HCT116 (cell line): ENCODE measurements around the gene SUN2. TPM values are rescaled to one million over a fixed set of nuclear protein-coding genes. Genes with fewer than 3 reads are reported as not detected.

Source experiments
- ATAC-seq: fragments of 200-7000 bp; cut with Tn5 transposase; 2 replicates; pipeline ENCODE4 v1.9.1; 2020; ENCODE audit warnings: mild to moderate bottlenecking, moderate library complexity
- BruUV-seq: library from RNA; stranded (reverse); fragments of 400-500 nt; replicated peaks from 2 replicates; lab custom pipeline; 2021; lab: Mats Ljungman, UMichigan
- CTCF ChIA-PET: fragments of 300-600 bp; sonication (Branson Sonifier 250); formaldehyde crosslinking; loops from one replicate; lab custom pipeline; 2021; ENCODE audit warnings: antibody characterized with exemption; lab: Charles Lee
- POLR2A ChIA-PET: fragments of 300-600, 350-600 bp; sonication (Branson Sonifier 250); formaldehyde crosslinking; loops from one replicate; lab custom pipeline; 2021; ENCODE audit warnings: antibody characterized with exemption; lab: Charles Lee
- RAD21 ChIA-PET, 2 experiments: fragments of 300-600 bp; sonication (Branson Sonifier 250); formaldehyde crosslinking; loops; one replicate each; lab custom pipeline; 2023; ENCODE audit warnings: low total read pairs in 2 of 2; ENCODE audit not compliant: uncharacterized antibody in 2 of 2, unreplicated experiment in 2 of 2, low non-redundant PET in 1 of 2; lab: Charles Lee
- DNase-seq: peaks from one replicate; pipeline ENCODE4 v3.0.0-alpha.2; 2010; ENCODE audit warnings: low read depth, low spot score
- H2AFZ ChIP-seq: fragments of 200-600 bp; shearing (Covaris generic), sonication (generic); 2 replicates; pipeline ENCODE4 v1.6.1; 2017; ENCODE audit warnings: low read depth, mixed run types, mixed read lengths, antibody characterized with exemption, low read length; ENCODE audit not compliant: poor library complexity, severe bottlenecking
- H3K27ac ChIP-seq: 2 replicates; pipeline ENCODE4 v1.5.1; 2012; ENCODE audit warnings: low read depth, low read length
- H3K27me3 ChIP-seq: fragments of 200-600 bp; sonication (generic); 2 replicates; pipeline ENCODE4 v1.6.1; 2016; ENCODE audit warnings: mixed run types, low read length, mixed read lengths; ENCODE audit not compliant: insufficient read depth
- H3K36me3 ChIP-seq, 2 experiments: fragments of 200-500 bp in 1 of 2; fragments of 200-600 bp in 1 of 2; sonication (Bioruptor generic) in 1 of 2; sonication (generic) in 1 of 2; 2 replicates each; pipeline versions ENCODE4 v1.5.1 to v1.6.1; 2014 to 2016; ENCODE audit warnings: low read length in 2 of 2, inconsistent platforms in 1 of 2, mixed read lengths in 1 of 2, mixed run types in 1 of 2; ENCODE audit not compliant: insufficient read depth in 2 of 2, control insufficient read depth in 1 of 2
- H3K4me1 ChIP-seq, 2 experiments: fragments of 200-600 bp in 1 of 2; sonication (generic) in 1 of 2; 2 replicates each; pipeline versions ENCODE4 v1.5.1 to v1.6.1; 2012 to 2017; ENCODE audit warnings: low read length in 2 of 2, inconsistent platforms in 1 of 2, mild to moderate bottlenecking in 1 of 2, mixed read lengths in 1 of 2, mixed run types in 1 of 2, moderate library complexity in 1 of 2; ENCODE audit not compliant: insufficient read depth in 2 of 2, control insufficient read depth in 1 of 2
- H3K4me2 ChIP-seq: fragments of 200-600 bp; sonication (generic); 2 replicates; pipeline ENCODE4 v1.6.1; 2017; ENCODE audit warnings: mixed run types, low read length, mixed read lengths
- H3K4me3 ChIP-seq, 2 experiments: fragments of 200-600 bp in 1 of 2; sonication (generic) in 1 of 2; replicated peaks in 1 of 2; 2 replicates each; pipeline ENCODE4 v1.5.1; 2011 to 2016; ENCODE audit warnings: low read length in 2 of 2, control low read depth in 1 of 2, low read depth in 1 of 2, mild to moderate bottlenecking in 1 of 2, mixed read lengths in 1 of 2, mixed run types in 1 of 2
- H3K79me2 ChIP-seq: fragments of 200-600 bp; sonication (generic); 2 replicates; pipeline ENCODE4 v1.6.1; 2017; ENCODE audit warnings: mild to moderate bottlenecking, mixed run types, low read length, moderate library complexity, mixed read lengths; ENCODE audit not compliant: insufficient read depth
- H3K9ac ChIP-seq: fragments of 200-600 bp; sonication (generic); 2 replicates; pipeline ENCODE4 v1.6.1; 2016; ENCODE audit warnings: low read length, mixed read lengths
- H3K9me2 ChIP-seq: fragments of 200-600 bp; sonication (generic), shearing (Covaris generic); 2 replicates; pipeline ENCODE4 v1.6.1; 2017; ENCODE audit warnings: mixed run types, mild to moderate bottlenecking, moderate library complexity; ENCODE audit not compliant: insufficient read depth
- H3K9me3 ChIP-seq, 2 experiments: fragments of 200-500 bp in 1 of 2; fragments of 200-600 bp in 1 of 2; sonication (Bioruptor generic) in 1 of 2; sonication (generic) in 1 of 2; 2 replicates each; pipeline ENCODE4 v1.6.1; 2014 to 2017; ENCODE audit warnings: low read length in 2 of 2, mixed read lengths in 2 of 2, inconsistent platforms in 1 of 2, low read depth in 1 of 2, mild to moderate bottlenecking in 1 of 2, mixed run types in 1 of 2, moderate library complexity in 1 of 2; ENCODE audit not compliant: control insufficient read depth in 1 of 2, insufficient read depth in 1 of 2
- H4K20me1 ChIP-seq: fragments of 200-600 bp; sonication (generic), shearing (Covaris generic); 2 replicates; pipeline ENCODE4 v1.6.1; 2017; ENCODE audit warnings: mixed run types, mild to moderate bottlenecking, moderate library complexity; ENCODE audit not compliant: insufficient read depth
- CBX3 ChIP-seq: IDR thresholded peaks from 2 replicates; pipeline ENCODE4 v1.6.1; 2012; ENCODE audit warnings: low read depth
- CEBPB ChIP-seq: IDR thresholded peaks from 2 replicates; pipeline ENCODE4 v1.6.1; 2012; ENCODE audit warnings: low read depth
- EGR1 ChIP-seq: IDR thresholded peaks from 2 replicates; pipeline ENCODE4 v1.6.1; 2012; ENCODE audit warnings: low read depth
- ELF1 ChIP-seq: IDR thresholded peaks from 2 replicates; pipeline ENCODE4 v1.6.1; 2012; ENCODE audit warnings: low read depth, borderline replicate concordance
- EZH2 ChIP-seq: fragments of 200-600 bp; sonication (generic); IDR thresholded peaks from 2 replicates; pipeline ENCODE4 v1.6.1; 2017; ENCODE audit warnings: antibody characterized with exemption, mixed run types
- EZH2phosphoT487 ChIP-seq: fragments of 200-600 bp; IDR thresholded peaks from 2 replicates; pipeline ENCODE4 v1.6.1; 2018; ENCODE audit warnings: antibody characterized with exemption, borderline replicate concordance
- FOSL1 ChIP-seq: IDR thresholded peaks from 2 replicates; pipeline ENCODE4 v1.6.1; 2012; ENCODE audit warnings: low read depth
- JUND ChIP-seq: IDR thresholded peaks from 2 replicates; pipeline ENCODE4 v1.6.1; 2012
- POLR2A ChIP-seq: IDR thresholded peaks from 2 replicates; pipeline ENCODE4 v1.7.0; 2011; ENCODE audit warnings: borderline replicate concordance; ENCODE audit not compliant: insufficient read depth, insufficient read length; ENCODE audit errors: extremely low read depth
- RAD21 ChIP-seq: IDR thresholded peaks from 2 replicates; pipeline ENCODE4 v1.6.1; 2012; ENCODE audit warnings: low read depth, mild to moderate bottlenecking
- SP1 ChIP-seq: IDR thresholded peaks from 2 replicates; pipeline ENCODE4 v1.6.1; 2012; ENCODE audit warnings: low read depth
- TCF7L2 ChIP-seq: IDR thresholded peaks from 2 replicates; pipeline ENCODE4 v1.7.0; 2011; ENCODE audit warnings: borderline replicate concordance, inconsistent platforms; ENCODE audit not compliant: insufficient read depth, insufficient read length; ENCODE audit errors: extremely low read depth
- ZFX ChIP-seq: fragments of 450-650 bp; IDR thresholded peaks from 2 replicates; pipeline ENCODE4 v1.6.1; 2017
- ZNF274 ChIP-seq: fragments of 200-500 bp; sonication (Bioruptor generic); IDR thresholded peaks from 2 replicates; pipeline ENCODE4 v1.6.1; 2014; ENCODE audit warnings: mild to moderate bottlenecking, low read depth, low read length, inconsistent platforms
- intact Hi-C: fragments of 100-400 bp; cut with micrococcal nuclease; formaldehyde crosslinking; loops from 2 replicates; pipeline ENCODE4 v1.10.0; 2022
- total RNA-seq: library from RNA; stranded (reverse); gene quantifications from one replicate; pipeline ENCODE4 v1.2.1, GENCODE V29; 2021; ENCODE audit not compliant: unreplicated experiment
- TF ChIP-seq, protein P1 (sequence below), 3 experiments: fragments of 200-600 bp in 1 of 3; sonication (generic) in 1 of 3; IDR thresholded peaks in 2 of 3; conservative IDR thresholded peaks in 1 of 3; 2 replicates each; pipeline ENCODE4 v1.5.1; 2012 to 2017; ENCODE audit warnings: low read depth in 2 of 3, low read length in 2 of 3, antibody characterized with exemption in 1 of 3, borderline replicate concordance in 1 of 3, control low read depth in 1 of 3, mild to moderate bottlenecking in 1 of 3, mixed read lengths in 1 of 3, mixed run types in 1 of 3, moderate library complexity in 1 of 3; ENCODE audit not compliant: insufficient read depth in 1 of 3
- TF ChIP-seq, protein P2 (sequence below): IDR thresholded peaks from 2 replicates; pipeline ENCODE4 v1.6.1; 2012; ENCODE audit warnings: low read depth
- TF ChIP-seq, protein P3 (sequence below): IDR thresholded peaks from 2 replicates; pipeline ENCODE4 v1.6.1; 2011; ENCODE audit warnings: mild to moderate bottlenecking, low read length, moderate library complexity; ENCODE audit not compliant: insufficient replicate concordance; ENCODE audit errors: extremely low read depth
- TF ChIP-seq, protein P4 (sequence below): IDR thresholded peaks from 2 replicates; pipeline ENCODE4 v1.6.1; 2012

The SUN2 gene
- total RNA-seq, 1 experiment from 2014 or later = 71.6 TPM

DNA sequence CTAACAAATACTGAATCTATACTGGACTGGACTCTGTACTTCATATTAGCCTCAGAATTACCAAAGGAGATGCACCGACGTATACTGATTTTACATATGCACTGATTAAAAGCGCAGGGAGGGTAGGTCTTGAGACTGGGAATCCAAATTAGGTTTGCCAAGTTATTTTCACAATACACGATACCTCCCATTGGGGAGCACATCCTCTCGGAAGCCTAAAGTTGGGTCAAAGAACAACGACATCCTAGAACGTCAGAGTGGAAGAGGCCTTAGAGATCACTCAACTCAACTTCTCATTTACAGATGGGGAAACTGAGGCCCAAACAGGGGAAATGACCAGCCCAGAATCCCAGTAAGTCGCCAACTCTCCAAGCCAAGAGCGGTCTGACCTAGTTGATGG, 37.5 kb upstream of the SUN2 start:
- H3K27ac ChIP-seq = no peak overlapping the region
- TF ChIP-seq ZFX (no peak), TCF7L2 (no peak), EGR1 (no peak), ELF1 (no peak), ZNF274 (no peak), JUND (no peak), SP1 (no peak), EZH2phosphoT487 (no peak), EZH2 (no peak), RAD21 (no peak), FOSL1 (no peak), CEBPB (no peak), CBX3 (no peak), POLR2A (no peak)
- TF ChIP-seq, protein P1, sequence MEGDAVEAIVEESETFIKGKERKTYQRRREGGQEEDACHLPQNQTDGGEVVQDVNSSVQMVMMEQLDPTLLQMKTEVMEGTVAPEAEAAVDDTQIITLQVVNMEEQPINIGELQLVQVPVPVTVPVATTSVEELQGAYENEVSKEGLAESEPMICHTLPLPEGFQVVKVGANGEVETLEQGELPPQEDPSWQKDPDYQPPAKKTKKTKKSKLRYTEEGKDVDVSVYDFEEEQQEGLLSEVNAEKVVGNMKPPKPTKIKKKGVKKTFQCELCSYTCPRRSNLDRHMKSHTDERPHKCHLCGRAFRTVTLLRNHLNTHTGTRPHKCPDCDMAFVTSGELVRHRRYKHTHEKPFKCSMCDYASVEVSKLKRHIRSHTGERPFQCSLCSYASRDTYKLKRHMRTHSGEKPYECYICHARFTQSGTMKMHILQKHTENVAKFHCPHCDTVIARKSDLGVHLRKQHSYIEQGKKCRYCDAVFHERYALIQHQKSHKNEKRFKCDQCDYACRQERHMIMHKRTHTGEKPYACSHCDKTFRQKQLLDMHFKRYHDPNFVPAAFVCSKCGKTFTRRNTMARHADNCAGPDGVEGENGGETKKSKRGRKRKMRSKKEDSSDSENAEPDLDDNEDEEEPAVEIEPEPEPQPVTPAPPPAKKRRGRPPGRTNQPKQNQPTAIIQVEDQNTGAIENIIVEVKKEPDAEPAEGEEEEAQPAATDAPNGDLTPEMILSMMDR (IDR thresholded peaks at IDR 0.05 in 2 of 3, conservative IDR thresholded peaks at IDR 0.05 in 1 of 3; ENCODE audit: borderline replicate concordance in 1 of 3, insufficient read depth in 1 of 3, low read depth in 2 of 3, low read length in 2 of 3) = no peak
- TF ChIP-seq, protein P2, sequence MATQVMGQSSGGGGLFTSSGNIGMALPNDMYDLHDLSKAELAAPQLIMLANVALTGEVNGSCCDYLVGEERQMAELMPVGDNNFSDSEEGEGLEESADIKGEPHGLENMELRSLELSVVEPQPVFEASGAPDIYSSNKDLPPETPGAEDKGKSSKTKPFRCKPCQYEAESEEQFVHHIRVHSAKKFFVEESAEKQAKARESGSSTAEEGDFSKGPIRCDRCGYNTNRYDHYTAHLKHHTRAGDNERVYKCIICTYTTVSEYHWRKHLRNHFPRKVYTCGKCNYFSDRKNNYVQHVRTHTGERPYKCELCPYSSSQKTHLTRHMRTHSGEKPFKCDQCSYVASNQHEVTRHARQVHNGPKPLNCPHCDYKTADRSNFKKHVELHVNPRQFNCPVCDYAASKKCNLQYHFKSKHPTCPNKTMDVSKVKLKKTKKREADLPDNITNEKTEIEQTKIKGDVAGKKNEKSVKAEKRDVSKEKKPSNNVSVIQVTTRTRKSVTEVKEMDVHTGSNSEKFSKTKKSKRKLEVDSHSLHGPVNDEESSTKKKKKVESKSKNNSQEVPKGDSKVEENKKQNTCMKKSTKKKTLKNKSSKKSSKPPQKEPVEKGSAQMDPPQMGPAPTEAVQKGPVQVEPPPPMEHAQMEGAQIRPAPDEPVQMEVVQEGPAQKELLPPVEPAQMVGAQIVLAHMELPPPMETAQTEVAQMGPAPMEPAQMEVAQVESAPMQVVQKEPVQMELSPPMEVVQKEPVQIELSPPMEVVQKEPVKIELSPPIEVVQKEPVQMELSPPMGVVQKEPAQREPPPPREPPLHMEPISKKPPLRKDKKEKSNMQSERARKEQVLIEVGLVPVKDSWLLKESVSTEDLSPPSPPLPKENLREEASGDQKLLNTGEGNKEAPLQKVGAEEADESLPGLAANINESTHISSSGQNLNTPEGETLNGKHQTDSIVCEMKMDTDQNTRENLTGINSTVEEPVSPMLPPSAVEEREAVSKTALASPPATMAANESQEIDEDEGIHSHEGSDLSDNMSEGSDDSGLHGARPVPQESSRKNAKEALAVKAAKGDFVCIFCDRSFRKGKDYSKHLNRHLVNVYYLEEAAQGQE = no peak
- TF ChIP-seq, protein P3, sequence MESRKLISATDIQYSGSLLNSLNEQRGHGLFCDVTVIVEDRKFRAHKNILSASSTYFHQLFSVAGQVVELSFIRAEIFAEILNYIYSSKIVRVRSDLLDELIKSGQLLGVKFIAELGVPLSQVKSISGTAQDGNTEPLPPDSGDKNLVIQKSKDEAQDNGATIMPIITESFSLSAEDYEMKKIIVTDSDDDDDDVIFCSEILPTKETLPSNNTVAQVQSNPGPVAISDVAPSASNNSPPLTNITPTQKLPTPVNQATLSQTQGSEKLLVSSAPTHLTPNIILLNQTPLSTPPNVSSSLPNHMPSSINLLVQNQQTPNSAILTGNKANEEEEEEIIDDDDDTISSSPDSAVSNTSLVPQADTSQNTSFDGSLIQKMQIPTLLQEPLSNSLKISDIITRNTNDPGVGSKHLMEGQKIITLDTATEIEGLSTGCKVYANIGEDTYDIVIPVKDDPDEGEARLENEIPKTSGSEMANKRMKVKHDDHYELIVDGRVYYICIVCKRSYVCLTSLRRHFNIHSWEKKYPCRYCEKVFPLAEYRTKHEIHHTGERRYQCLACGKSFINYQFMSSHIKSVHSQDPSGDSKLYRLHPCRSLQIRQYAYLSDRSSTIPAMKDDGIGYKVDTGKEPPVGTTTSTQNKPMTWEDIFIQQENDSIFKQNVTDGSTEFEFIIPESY = no peak
- TF ChIP-seq, protein P4, sequence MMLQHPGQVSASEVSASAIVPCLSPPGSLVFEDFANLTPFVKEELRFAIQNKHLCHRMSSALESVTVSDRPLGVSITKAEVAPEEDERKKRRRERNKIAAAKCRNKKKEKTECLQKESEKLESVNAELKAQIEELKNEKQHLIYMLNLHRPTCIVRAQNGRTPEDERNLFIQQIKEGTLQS = no peak
- TF ChIP-seq, all 23 proteins: peak for 0
- H4K20me1 ChIP-seq = no peaks in the 10 kb centered on the region
- H3K9me3 ChIP-seq = no peaks in the 10 kb centered on the region
- H3K36me3 ChIP-seq = no peaks in the 10 kb centered on the region
- H3K9ac ChIP-seq = peak overlapping the region; percentile 74
- H3K9me2 ChIP-seq = no peaks in the 10 kb centered on the region
- DNase-seq (no peak), ATAC-seq (no peak)
- intact Hi-C loops = no loop called here
- no peak overlapping the region for H2AFZ ChIP-seq
- BruUV-seq = no TSS peak
- RAD21 ChIA-PET = no interaction called here
- peak overlapping the region; percentile 83 for H3K4me2 ChIP-seq
- peaks cover 6 to 20% of the 10 kb centered on the region in 2 experiments; a peak in 3 of 4 replicates for H3K4me1 ChIP-seq
- no peaks in the 10 kb centered on the region; the same call in 1 of the 2 replicates for H3K79me2 ChIP-seq
- CTCF ChIA-PET = interaction anchor here (1.0 kb wide), 1 partner anchor 24 kb away, joined by 5 read pairs; no protein-coding TSS in a partner anchor
- peak overlapping the region; percentile 73 to 74 for H3K4me3 ChIP-seq
- H3K27me3 ChIP-seq = no peaks in the 10 kb centered on the region
- POLR2A ChIA-PET = no interaction called here
